ENCODE data around the gene DENND6B.
"Not testable (repeated sequence)": the region's sequence is repeated elsewhere in the genome, so short reads cannot be mapped to it uniquely, and the experiment has no call there.

The DENND6B gene

GRCh38 chr22:50338860-50339462, 12.1 kb upstream of the DENND6B start:
- no peak for DNase-seq

GRCh38 chr22:50338042-50338573, 11.3 kb upstream of the DENND6B start:
- DNase-seq, result no peak

- no peak for DNase-seq
Measured at GRCh38 chr22:50337262-50338041, 10.6 kb upstream of the DENND6B start.

- not testable (repeated sequence) for DNase-seq
Measured at GRCh38 chr22:50334433-50334832, 7.6 kb upstream of the DENND6B start.

- no peak for DNase-seq
Measured at GRCh38 chr22:50329236-50329635, 2.4 kb upstream of the DENND6B start.

GRCh38 chr22:50327711-50328019, 853 bp upstream of the DENND6B start:
- no peak for DNase-seq

- DNase-seq, result no peak
Measured at GRCh38 chr22:50326225-50326955, 422 bp downstream of the DENND6B start.

- no peak for DNase-seq
Measured at GRCh38 chr22:50325444-50326224, 1.2 kb downstream of the DENND6B start.

GRCh38 chr22:50323900-50324299, 2.9 kb downstream of the DENND6B start:
- no peak for DNase-seq

- not testable (repeated sequence) for DNase-seq
Measured at GRCh38 chr22:50322382-50323104, 4.3 kb downstream of the DENND6B start.

- no peak for DNase-seq
Measured at GRCh38 chr22:50320671-50321325, 6.0 kb downstream of the DENND6B start.

GRCh38 chr22:50320116-50320515, 6.7 kb downstream of the DENND6B start:
- DNase-seq, result no peak

GRCh38 chr22:50319503-50319951, 7.3 kb downstream of the DENND6B start:
- DNase-seq, result no peak

GRCh38 chr22:50318698-50319411, 8.0 kb downstream of the DENND6B start:
- no peak for DNase-seq

GRCh38 chr22:50318356-50318697, 8.5 kb downstream of the DENND6B start:
- DNase-seq, result no peak

GRCh38 chr22:50317674-50318073, 9.1 kb downstream of the DENND6B start:
- DNase-seq, result no peak

- no peak for DNase-seq
Measured at GRCh38 chr22:50317178-50317577, 9.6 kb downstream of the DENND6B start.

GRCh38 chr22:50316114-50317065, 10.4 kb downstream of the DENND6B start:
- no peak for DNase-seq

- no peak for DNase-seq
Measured at GRCh38 chr22:50315289-50316113, 11.3 kb downstream of the DENND6B start.
